ENCODE results near the gene RBM25. TPM values are rescaled to one million over a fixed set of nuclear protein-coding genes. Genes with fewer than 3 reads are reported as not detected.
A peak's percentile ranks its signal among the peaks of the same experiment; 100 is the strongest.
"Not testable (repeated sequence)": the region's sequence is repeated elsewhere in the genome, so short reads cannot be mapped to it uniquely, and the experiment has no call there.

RBM25 gene
- total RNA-seq, result 22.4 and 22.7 TPM in 2 replicates

DNA sequence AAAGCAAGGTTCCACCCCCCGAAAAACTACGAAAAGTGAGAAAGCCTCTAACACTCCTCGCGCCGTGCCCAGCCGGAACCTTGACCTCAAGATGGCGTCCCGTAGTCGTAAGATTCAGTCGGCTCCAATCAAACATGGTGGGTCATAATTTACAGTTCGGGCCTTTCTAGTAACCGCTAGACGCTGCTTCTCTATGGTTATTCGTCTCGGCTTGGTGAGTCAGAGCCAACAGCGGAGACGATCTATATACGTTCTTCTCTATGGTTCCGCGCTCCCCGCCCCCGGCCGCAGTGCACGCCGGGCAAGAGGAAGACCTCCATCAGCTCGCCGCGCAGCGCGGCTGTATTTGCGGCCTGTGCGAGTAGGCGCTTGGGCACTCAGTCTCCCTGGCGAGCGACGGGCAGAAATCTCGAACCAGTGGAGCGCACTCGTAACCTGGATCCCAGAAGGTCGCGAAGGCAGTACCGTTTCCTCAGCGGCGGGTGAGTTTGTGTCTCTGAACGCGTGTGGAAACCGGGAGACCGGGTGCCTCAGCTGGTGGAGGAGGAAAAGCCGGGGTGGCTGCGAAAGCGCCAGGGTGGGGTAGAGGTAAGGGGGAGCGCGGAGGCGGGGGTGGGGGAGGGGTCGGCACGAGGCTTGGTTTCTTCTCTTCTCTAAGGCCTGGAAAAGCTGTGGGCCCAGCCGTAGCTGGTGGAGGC is at the start of gene RBM25:
TSS of gene RBM25 (plus strand) at position 311 of the 698 bp plus-strand sequence. CDS start 13,108 bp downstream, outside the sequence.
- DNase-seq (ENCODE audit: low read depth in 2 of 2), result peak; percentile 97 to 99

DNA sequence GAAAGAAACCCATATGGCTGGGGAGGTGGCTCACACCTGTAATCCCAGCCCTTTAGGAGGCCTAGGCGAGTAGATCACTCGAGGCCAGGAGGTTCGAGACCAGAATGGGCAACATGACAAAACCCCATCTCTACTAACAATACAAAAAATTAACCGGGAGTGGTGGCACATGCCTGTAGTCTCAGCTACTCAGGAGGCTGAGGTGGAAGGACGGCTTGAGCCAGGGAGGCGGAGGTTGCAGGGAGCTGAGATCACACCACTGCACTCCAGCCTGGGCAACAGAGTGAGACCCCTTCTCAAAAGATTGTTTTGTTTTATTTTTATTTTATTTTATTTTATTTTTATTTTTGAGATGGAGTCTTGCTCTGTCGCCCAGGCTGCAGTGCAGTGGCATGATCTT is 47.1 kb upstream of the RBM25 start:
- DNase-seq (ENCODE audit: low read depth in 2 of 2), result not testable (repeated sequence)

DNA sequence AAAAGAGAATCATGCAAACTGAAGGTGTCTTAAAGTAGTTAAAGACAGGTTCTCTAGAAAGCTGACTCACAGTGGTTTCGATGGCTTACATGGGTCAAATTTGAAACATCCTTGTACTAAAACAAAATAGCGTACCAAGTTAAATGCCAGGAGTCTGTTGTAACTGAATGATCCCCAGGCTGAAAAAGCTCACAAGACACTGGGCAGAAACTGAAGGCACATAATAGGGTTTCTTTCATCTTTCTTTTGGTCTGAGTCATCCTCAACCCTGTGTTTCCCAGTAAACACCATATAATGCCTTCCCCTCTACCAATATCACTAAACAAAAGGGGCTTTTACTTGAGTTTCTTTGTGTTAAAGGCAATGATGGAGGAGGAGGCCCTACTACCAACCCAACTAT is 44.2 kb upstream of the RBM25 start:
- DNase-seq (ENCODE audit: low read depth in 2 of 2), result no peak

DNA sequence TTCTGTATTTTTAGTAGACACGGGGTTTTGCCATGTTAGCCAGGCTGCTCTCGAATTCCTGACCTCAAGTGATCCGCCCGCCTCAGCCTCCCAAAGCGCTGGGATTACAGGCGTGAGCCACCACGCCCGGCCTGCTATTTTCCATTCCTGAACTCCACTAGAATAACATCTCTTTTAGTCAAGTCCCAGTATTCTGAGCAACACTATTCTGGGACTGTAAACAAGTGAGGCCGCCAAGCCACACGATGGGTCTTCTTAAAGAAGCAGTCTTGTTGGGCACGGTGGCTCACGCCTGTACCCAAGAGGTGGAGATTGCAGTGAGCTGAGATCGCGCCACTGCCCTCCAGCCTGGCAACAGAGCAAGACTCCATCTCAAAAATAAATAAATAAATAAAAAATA is 42.8 kb upstream of the RBM25 start:
- DNase-seq (ENCODE audit: low read depth in 2 of 2), result not testable (repeated sequence)

DNA sequence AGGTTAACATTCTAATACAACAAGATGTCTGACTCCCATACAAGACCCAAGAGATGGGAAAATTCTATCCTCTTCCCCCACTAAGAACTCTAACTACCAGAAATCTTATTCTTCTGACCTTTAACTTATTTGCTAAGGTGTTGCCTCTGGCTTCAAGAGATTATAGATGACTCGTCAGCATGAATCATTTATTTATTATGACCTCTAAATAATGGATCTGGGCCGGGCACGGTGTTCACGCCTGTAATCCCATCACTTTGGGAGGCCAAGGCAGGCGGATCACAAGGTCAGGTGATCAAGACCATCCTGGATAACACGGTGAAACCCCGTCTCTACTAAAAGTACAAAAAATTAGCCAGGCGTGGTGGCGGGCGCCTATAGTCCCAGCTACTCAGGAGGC is 42.3 kb upstream of the RBM25 start:
- DNase-seq (ENCODE audit: low read depth in 2 of 2), result not testable (repeated sequence)

DNA sequence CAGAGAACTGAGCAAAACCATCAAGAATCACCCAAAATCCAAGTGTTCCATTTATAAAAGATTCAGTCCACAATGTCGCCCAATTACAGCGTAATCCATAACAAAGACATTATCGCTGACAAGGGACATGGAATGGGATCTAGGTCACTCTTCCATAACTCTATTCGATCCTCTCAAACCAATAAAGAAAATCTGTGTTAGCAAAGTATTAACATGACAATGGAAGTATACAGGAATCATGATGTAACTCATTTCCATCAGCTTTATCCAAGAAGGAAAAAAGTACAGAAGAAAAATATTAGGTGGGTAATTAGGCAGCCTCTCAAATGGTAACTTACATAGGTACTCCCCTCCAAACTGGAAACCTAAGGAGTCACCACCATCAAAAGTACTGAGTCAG is 36.3 kb upstream of the RBM25 start:
- DNase-seq (ENCODE audit: low read depth in 2 of 2), result no peak

DNA sequence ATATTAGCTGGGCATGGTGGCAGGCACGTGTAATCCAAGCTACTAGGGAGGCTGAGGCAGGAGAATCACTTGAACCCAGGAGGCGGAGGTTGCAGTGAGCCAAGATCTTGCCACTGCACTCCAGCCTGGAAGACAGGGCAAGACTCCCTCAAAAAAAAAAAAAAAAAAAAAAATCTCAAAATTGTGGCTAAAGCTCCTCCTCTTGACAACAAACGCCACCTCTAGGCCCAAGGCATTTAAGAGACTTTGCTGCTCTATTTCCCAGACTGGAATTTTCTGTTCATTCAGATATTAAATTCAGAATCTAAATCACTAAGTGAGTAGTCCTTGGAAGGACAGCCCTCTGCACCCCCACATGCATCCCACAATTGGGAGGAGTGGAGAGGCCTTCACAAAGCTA is 32.8 kb upstream of the RBM25 start:
- DNase-seq (ENCODE audit: low read depth in 2 of 2), result no peak

DNA sequence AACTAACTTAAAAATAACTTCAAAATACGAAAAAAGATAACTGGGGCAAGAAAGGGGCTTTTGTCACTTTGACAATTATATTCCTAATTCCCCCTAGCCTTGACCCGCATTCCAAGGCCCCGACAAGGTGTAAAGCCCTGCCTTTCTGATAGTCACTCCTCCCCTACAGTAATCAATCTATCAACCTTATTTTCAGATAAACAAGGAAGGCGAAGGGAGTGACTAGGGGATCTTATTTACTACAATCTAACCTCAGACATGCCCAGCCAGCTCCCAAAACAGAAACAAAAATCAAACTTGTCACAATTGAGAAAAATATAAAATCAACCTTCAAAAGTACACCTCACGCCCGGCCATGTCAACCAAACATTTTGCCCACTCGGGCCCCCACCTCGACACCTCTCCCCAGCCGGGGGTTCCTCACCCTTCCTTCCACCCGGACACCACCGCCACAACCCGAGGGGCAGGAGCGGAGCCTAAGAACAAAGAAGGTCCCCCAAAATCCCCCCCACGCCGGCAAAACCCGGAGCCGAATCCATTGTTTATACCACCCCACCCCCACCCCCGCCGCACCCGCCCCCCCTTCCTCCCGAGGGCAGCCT is 32.0 kb upstream of the RBM25 start:
- DNase-seq (ENCODE audit: low read depth in 2 of 2), result peak in 1 of 2 donors; percentile 17

DNA sequence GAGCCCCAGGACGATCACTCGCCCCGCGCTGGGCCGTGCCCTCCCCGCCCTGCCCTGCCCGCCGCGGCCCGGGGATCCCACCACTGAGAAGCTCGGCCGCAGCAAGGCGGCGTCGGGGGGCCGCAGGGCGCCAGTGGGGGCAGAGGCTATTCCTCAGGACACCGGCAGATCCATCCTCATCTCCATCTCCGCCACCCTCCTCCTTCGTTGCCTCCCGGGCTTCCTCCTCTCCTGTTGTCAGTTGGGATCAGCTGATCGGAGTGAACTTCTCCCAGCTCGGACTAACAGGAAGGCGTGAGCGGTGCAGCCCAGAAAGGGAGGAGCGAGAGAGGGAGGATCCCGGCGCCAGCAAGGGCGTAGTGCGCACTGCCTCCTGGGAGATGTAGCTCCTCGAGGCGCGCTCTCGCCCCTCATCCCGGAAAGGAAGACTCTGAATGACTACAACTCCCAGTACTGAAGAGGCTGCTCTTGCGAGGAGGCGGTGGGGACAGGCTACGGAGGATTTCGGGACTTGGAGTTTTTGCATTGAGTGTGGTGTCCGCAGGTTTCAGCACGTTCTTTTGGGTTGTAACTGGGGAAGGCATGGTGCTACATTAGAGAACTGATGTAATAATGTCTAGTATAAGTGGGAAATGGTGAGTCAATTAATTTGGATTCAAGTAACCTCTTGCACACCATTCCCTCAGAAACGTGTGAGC is 31.3 kb upstream of the RBM25 start, which contains the start of gene ZFYVE1:
TSS of gene ZFYVE1 (minus strand) at position 262 of the 698 bp plus-strand sequence. CDS start 2,598 bp downstream, outside the sequence.
- DNase-seq (ENCODE audit: low read depth in 2 of 2), result peak; percentile 92 to 98

DNA sequence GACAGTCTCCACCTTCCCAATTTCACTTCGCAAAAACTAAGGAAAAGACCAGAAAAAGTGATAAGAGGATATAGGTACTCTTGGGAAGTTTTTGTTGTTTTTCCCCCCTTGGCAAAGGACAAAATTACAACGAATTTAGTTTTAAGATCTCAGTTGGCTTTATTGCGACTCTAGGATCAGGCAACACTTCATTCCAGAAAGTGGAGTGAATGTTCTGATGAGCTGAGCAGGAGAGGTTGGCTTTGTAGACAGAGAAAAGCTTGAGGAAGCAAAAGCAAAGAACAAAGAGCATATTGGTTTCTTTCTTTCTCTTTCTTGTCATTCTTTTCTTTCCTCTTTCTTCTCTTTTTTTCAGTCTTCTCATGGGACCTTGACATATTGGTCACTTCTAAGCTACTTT is 30.8 kb upstream of the RBM25 start:
- no peak for DNase-seq (ENCODE audit: low read depth in 2 of 2)

DNA sequence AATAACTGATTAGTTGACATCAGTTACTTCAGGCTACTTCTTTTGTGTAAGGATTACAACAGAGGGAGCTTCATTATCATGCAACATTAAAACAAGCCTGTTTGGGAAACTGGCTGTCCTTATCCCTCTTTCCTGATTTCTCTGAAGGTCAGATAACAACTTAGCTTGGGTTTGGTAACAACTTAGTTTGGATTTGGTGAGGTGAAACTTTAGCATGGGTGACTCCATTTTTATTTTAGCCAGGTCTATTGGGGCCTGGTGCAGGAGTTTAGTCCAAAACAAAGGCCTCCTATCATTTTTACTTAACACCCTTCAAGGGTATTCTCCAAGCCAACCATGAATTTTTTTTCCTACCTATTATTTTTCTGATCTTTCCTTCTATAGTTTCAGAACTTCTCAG is 30.4 kb upstream of the RBM25 start:
- no peak for DNase-seq (ENCODE audit: low read depth in 2 of 2)

DNA sequence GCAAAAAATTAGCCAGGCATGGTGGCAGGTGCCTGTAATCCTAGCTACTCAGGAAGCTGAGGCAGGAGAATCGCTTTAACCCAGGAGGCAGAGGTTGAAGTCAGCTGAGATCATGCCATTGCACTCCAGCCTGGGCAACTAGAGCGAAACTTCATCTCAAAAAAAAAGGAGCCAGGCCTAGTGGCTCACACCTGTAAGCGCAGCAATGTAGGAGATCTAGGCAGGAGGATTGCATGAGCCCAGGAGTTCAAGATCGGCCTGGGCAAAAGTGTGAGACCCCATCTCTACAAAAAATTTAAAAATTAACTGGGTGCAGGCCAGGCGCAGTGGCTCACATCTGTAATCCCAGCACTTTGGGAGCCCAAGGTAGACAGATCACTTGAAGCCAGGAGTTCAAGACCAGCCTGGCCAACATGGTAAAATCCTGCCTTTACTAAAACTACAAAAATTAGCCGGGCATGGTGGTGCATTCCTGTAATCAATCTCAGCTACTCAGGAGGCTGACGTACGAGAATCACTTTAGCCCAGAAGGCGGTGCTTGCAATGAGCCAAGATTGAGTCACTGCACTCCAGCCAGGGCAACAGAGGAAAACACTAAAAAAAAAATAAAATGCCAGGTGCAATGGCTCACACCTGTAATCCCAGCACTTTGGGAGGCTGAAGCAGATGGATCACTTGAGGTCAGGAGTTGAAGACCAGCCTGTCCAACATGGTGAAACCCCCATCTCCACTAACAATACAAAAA is 21.5 kb upstream of the RBM25 start:
- DNase-seq (ENCODE audit: low read depth in 2 of 2), result not testable (repeated sequence)

DNA sequence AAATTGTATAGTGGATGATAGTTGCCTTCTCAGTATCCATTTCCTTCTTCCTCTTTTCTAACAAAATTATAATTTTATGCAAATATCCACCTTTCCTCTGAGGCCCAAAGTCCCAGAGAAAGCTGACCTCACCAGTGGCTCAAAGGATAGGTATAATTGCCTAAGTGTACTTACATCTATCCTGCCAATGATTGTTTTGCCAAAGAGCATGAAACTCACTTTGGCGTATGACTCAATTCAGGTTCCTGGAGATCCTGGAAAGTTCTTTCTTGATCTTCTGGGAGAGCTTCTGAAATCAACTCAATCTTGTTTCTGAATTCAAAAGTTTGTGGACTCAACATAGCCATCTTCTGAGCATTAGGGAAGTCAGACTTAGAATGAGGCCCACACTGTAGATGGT is 10.5 kb upstream of the RBM25 start:
- no peak for DNase-seq (ENCODE audit: low read depth in 2 of 2)

DNA sequence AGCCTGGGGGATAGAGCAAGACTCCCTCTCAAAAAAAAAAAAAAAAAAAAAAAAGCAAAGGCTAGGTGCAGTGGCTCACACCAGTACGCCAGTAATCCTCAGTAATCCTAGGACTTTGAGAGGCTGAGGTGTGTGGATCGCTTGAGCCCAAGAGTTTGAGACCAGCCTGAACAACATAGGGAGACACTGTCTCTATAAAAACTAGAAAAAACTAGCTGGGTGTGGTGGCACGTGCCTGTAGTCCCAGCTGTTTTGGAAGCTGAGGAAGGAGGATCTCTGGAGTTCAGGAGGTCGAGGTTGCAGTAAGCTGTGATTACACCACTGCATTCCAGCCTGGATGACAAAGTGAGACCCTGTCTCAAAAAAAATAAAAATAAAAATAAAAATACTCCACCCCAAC is 8.9 kb upstream of the RBM25 start:
- DNase-seq (ENCODE audit: low read depth in 2 of 2), result no peak

DNA sequence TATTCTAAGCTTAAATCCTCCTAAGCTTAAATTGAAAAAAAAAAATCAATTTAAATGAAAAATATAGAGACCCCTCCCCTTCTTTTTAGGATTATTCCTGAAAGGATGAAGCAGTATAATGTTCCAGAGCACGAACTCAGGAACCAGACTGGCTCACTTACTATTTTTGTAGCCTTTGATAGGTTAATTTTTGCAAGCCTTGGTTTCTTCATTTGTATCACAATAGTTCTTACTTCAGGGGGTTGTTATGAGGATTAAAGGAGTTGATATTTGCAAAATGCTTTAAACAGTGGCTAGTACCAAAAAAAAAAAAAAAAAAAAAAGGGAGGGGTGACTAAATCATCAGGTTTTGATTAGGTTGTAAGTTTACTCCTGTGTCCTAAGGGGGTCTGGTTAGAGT is 3.1 kb upstream of the RBM25 start:
- DNase-seq (ENCODE audit: low read depth in 2 of 2), result no peak

DNA sequence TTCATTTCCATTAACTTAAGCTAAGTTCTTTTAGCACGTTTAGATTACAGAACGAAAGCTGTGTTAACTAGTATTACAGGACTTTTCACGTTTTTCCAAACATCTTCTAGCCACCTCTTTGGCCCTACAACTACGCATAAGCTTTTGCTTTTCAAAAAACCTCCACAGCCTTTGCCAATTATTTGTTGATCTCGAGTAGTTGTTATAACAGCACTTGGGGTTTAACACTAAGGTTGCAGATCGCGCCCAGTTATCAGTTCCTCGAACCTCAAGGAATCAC is 450 bp upstream of the RBM25 start:
- DNase-seq (ENCODE audit: low read depth in 2 of 2), result no peak

DNA sequence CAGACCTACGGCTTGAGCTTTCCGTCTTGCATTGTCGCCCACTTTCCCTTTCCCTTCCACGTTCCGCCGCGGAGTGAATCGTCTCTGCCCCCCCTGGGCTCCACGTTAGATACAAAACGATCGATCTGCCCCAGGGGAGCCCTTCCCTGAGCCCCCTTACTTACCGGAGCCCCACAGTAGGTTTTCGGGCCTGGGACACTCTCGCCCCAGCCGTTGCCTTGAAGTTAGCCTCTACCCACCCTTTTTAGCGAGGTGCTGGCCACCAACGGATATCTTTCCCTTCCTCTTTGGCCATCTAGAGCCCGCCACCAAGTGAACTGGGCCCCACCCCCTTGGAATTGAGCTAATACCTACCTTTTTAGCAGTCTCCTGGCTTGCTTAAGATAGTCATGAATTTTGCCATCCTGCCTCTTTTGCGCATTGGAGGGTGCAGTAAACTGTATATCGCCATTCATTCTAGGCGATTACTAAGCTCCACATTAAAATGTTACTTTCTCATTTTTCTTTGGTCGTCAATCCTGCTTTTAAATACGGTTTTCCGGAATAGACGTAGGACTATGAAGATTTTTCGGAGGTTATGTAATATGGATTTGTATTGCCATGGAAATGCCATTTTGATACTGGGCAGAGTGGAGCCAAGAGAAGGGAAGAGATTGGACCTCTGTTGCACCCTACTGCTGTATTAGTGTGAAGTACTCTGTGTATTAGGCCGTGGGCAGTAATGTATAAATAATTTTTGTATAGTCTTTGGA is 764 bp downstream of the RBM25 start:
- peak; percentile 25 to 62 for DNase-seq (ENCODE audit: low read depth in 2 of 2)

DNA sequence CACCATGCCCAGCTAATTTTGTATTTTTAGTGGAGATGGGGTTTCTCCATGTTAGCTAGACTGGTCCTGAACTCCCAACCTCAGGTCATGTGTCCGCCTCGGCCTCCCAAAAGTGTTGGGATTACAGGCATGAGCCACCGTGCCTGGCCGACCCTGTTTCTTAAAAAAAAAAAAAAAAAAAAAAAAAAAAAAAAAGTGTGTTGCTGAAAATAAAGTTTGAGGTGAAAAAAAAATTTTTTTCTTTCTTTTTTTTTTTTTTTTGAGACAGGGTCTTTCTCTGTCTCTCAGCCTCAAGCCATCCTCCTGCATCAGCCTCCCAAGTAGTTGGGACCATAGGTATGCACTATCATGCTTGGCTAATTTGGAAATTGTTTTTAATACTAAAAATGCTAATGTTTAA is 11.3 kb downstream of the RBM25 start:
- DNase-seq (ENCODE audit: low read depth in 2 of 2), result no peak

DNA sequence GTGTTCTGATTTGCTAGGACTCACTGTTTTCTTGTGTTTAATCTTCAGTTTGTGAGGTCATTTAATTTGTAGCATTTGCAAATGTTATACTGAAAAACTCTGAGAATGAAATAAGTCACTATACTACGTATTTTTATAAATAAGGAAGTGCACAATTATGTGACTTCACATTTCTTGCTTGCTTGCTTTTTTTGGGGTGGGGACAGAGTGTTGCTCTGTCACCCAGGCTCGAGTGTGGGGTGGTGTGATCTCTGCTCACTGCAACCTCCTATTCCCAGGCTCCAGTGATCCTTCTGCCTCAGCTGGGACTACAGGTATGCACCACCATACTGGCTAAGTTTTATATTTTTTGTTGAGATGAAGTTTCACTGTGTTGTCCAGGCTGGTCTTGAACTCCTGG is 32.7 kb downstream of the RBM25 start:
- no peak for DNase-seq (ENCODE audit: low read depth in 2 of 2)

DNA sequence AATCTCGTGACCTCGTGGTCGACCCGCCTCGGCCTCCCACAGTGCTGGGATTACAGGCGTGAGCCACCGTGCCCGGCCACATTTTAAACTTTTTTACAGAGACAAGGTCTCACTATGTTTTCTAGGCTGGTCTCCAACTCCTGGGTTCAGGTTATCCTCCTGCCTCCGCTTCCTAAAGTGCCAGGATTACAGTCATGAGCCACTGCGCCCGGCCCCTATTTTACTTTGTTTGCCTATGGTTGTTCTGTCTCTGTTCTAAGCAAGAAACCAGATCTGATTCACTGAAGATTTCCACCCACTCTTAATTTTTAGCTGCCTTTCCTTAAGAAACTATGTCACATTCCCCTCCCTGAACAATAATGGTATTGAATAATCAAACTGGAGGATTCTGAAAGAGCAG is 39.1 kb downstream of the RBM25 start:
- DNase-seq (ENCODE audit: low read depth in 2 of 2), result no peak

DNA sequence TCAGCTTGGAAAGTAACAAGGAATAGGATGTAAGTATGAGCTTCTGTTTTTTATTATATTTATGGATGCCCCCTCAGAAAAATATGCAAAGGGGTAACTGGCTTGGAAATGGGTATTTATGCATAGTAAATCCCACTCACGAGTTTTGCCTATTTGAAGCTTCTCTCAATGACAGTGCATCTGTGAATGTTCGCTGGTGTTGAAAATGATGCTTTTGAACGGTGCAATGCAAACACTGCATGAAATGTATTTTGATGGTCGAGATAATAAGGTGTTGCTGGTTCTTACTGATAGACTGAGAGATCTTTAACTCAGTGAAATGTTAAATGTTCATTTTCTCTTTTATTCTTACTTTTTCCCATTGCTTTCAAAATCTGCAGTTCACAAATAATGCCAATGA is 42.0 kb downstream of the RBM25 start:
- DNase-seq (ENCODE audit: low read depth in 2 of 2), result no peak

All from dermis microvascular lymphatic vessel endothelial cell (primary cell).